ENCODE data around the gene ZNF28.
"Not testable (repeated sequence)": the region's sequence is repeated elsewhere in the genome, so short reads cannot be mapped to it uniquely, and the experiment has no call there.

DNA sequence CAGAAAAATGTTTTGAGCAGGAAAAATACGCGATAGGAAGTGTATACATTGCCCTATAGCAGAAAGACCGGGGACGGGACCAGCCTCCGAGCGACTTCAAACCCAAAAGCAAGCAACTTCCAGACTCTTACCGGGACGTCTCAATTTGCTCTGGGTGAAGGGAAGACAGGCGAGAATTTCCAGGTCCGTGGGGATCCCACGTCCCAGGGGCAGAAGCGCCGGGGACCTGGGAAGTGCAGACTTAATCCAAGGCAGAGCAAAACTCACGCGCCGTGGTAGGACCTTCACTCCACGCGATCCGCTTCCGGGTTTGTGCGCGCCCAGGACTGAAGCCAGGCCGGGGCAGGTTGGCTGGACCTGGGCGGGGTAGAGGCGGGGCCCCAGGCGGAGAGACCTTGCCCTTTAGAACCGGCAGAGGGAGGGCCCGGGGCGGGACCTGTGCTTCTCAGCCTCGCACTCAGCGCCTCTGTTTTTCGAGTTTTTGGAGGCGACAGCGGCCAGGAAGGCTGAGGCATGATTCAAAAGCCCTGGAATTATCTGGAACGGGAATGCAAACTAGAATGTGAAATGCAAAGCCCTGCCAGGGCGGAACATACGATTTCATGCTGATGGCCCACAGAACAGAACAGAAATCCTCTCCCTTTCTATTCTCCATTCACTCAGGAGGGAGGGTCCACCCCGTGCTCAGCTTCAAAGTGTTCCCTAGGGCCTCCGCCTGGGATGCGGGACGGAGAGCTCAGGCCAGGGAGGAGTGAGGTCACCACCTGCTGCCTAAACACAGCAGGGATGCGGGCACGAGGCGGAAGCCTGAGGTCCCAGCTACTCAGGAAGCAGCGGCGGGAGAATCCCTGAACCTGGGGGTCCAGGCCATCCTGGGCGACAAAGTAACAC, 34.7 kb downstream of the ZNF28 start, which contains the start of gene ZNF600:
- TF ChIP-seq, protein P1, sequence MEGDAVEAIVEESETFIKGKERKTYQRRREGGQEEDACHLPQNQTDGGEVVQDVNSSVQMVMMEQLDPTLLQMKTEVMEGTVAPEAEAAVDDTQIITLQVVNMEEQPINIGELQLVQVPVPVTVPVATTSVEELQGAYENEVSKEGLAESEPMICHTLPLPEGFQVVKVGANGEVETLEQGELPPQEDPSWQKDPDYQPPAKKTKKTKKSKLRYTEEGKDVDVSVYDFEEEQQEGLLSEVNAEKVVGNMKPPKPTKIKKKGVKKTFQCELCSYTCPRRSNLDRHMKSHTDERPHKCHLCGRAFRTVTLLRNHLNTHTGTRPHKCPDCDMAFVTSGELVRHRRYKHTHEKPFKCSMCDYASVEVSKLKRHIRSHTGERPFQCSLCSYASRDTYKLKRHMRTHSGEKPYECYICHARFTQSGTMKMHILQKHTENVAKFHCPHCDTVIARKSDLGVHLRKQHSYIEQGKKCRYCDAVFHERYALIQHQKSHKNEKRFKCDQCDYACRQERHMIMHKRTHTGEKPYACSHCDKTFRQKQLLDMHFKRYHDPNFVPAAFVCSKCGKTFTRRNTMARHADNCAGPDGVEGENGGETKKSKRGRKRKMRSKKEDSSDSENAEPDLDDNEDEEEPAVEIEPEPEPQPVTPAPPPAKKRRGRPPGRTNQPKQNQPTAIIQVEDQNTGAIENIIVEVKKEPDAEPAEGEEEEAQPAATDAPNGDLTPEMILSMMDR (IDR thresholded peaks at IDR 0.05): not testable (repeated sequence)
- not testable (repeated sequence) for TF ChIP-seq ZFX (IDR thresholded peaks at IDR 0.05; ENCODE audit: borderline replicate concordance)

Measured in 22Rv1 (cell line).